Neuron (in vitro differentiated cells): Measurements from ENCODE around the gene TIE1.

Source experiments
- H2AFZ ChIP-seq: one replicate; pipeline ENCODE4 v1.6.1; 2013; ENCODE audit warnings: low read depth, mild to moderate bottlenecking, inconsistent platforms, low read length, moderate library complexity
- H3K27me3 ChIP-seq: one replicate; pipeline ENCODE4 v1.6.1; 2013; ENCODE audit warnings: low read length; ENCODE audit not compliant: insufficient read depth
- H3K36me3 ChIP-seq: one replicate; pipeline ENCODE4 v1.6.1; 2013; ENCODE audit warnings: low read length; ENCODE audit not compliant: insufficient read depth
- H3K4me1 ChIP-seq: one replicate; pipeline ENCODE4 v1.6.1; 2013; ENCODE audit warnings: low read length; ENCODE audit not compliant: insufficient read depth
- H3K4me3 ChIP-seq: 2 replicates; pipeline ENCODE4 v1.5.1; 2013; ENCODE audit warnings: mild to moderate bottlenecking, low read length, moderate library complexity
- H3K9me3 ChIP-seq: one replicate; pipeline ENCODE4 v1.6.1; 2013; ENCODE audit warnings: low read length

Gene TIE1

GRCh38 chr1:43331688-43332087, 30.9 kb downstream of the TIE1 start:
- Histone ChIP-seq H3K36me3 (no peaks in the 10 kb centered on the region), H3K4me3 (no peak overlapping the region), H2AFZ (no peak overlapping the region), H3K27me3 (no peaks in the 10 kb centered on the region), H3K9me3 (no peaks in the 10 kb centered on the region), H3K4me1 (no peaks in the 10 kb centered on the region)

GRCh38 chr1:43334453-43335205, 33.8 kb downstream of the TIE1 start:
- no peak overlapping the region for H2AFZ ChIP-seq
- no peaks in the 10 kb centered on the region for H3K4me1 ChIP-seq
- H3K4me3 ChIP-seq, result no peak overlapping the region
- H3K9me3 ChIP-seq, result no peaks in the 10 kb centered on the region
- H3K36me3 ChIP-seq, result no peaks in the 10 kb centered on the region
- no peaks in the 10 kb centered on the region for H3K27me3 ChIP-seq

GRCh38 chr1:43337588-43337987, 36.8 kb downstream of the TIE1 start, which contains the start of gene MPL:
Gene MPL (plus strand): TSS chr1:43337818. CDS start chr1:43337849, 31 bp downstream.
- Histone ChIP-seq H3K27me3 (peaks cover 3% of the 10 kb centered on the region), H3K9me3 (no peaks in the 10 kb centered on the region), H3K4me1 (no peaks in the 10 kb centered on the region), H3K4me3 (no peak within 1 kb of the TSS), H2AFZ (no peak within 1 kb of the TSS), H3K36me3 (no peaks in the 10 kb centered on the region)

- peaks cover 3% of the 10 kb centered on the region for H3K27me3 ChIP-seq
- no peaks in the 10 kb centered on the region for H3K36me3 ChIP-seq
- no peak overlapping the region for H3K4me3 ChIP-seq
- H2AFZ ChIP-seq, result no peak overlapping the region
- no peaks in the 10 kb centered on the region for H3K4me1 ChIP-seq
- no peaks in the 10 kb centered on the region for H3K9me3 ChIP-seq
Measured at GRCh38 chr1:43338001-43338400, 37.2 kb downstream of the TIE1 start.

- Histone ChIP-seq H2AFZ (no peak overlapping the region), H3K36me3 (no peaks in the 10 kb centered on the region), H3K4me3 (no peak overlapping the region), H3K9me3 (no peaks in the 10 kb centered on the region), H3K4me1 (no peaks in the 10 kb centered on the region), H3K27me3 (peaks cover 7% of the 10 kb centered on the region)
Measured at GRCh38 chr1:43339584-43340232, 38.9 kb downstream of the TIE1 start.

GRCh38 chr1:43340559-43340958, 39.8 kb downstream of the TIE1 start:
- no peaks in the 10 kb centered on the region for H3K4me1 ChIP-seq
- H3K9me3 ChIP-seq, result no peaks in the 10 kb centered on the region
- H3K36me3 ChIP-seq, result no peaks in the 10 kb centered on the region
- no peak overlapping the region for H3K4me3 ChIP-seq
- H2AFZ ChIP-seq, result no peak overlapping the region
- H3K27me3 ChIP-seq, result peaks cover 7% of the 10 kb centered on the region

- Histone ChIP-seq H3K36me3 (no peaks in the 10 kb centered on the region), H3K9me3 (no peaks in the 10 kb centered on the region), H3K4me1 (peaks cover 5% of the 10 kb centered on the region), H3K27me3 (peaks cover 26% of the 10 kb centered on the region), H2AFZ (no peak overlapping the region), H3K4me3 (no peak overlapping the region)
Measured at GRCh38 chr1:43344267-43344850, 43.6 kb downstream of the TIE1 start.

- Histone ChIP-seq H3K4me3 (no peak overlapping the region), H3K4me1 (peaks cover 11% of the 10 kb centered on the region), H3K27me3 (peaks cover 26% of the 10 kb centered on the region), H3K36me3 (no peaks in the 10 kb centered on the region), H3K9me3 (no peaks in the 10 kb centered on the region), H2AFZ (no peak overlapping the region)
Measured at GRCh38 chr1:43345120-43345519, 44.3 kb downstream of the TIE1 start.

- peaks cover 11% of the 10 kb centered on the region for H3K4me1 ChIP-seq
- no peaks in the 10 kb centered on the region for H3K36me3 ChIP-seq
- peaks cover 26% of the 10 kb centered on the region for H3K27me3 ChIP-seq
- no peak overlapping the region for H3K4me3 ChIP-seq
- no peaks in the 10 kb centered on the region for H3K9me3 ChIP-seq
- H2AFZ ChIP-seq, result no peak overlapping the region
Measured at GRCh38 chr1:43346636-43347035, 45.9 kb downstream of the TIE1 start.

GRCh38 chr1:43348343-43348808, 47.6 kb downstream of the TIE1 start:
- H3K9me3 ChIP-seq, result no peaks in the 10 kb centered on the region
- H2AFZ ChIP-seq, result peak overlapping the region; percentile 95
- peaks cover 26% of the 10 kb centered on the region for H3K27me3 ChIP-seq
- no peaks in the 10 kb centered on the region for H3K36me3 ChIP-seq
- H3K4me1 ChIP-seq, result peaks cover 11% of the 10 kb centered on the region
- peak overlapping the region; percentile 34 for H3K4me3 ChIP-seq

GRCh38 chr1:43348809-43349593, 48.2 kb downstream of the TIE1 start:
- Histone ChIP-seq H3K36me3 (no peaks in the 10 kb centered on the region), H3K4me3 (peak overlapping the region; percentile 45)

GRCh38 chr1:43349594-43350306, 49.0 kb downstream of the TIE1 start:
- H3K4me1 ChIP-seq, result peaks cover 11% of the 10 kb centered on the region
- peak overlapping the region; percentile 45 for H3K4me3 ChIP-seq
- peaks cover 22% of the 10 kb centered on the region for H3K27me3 ChIP-seq
- no peaks in the 10 kb centered on the region for H3K9me3 ChIP-seq
- no peaks in the 10 kb centered on the region for H3K36me3 ChIP-seq
- H2AFZ ChIP-seq, result peak overlapping the region; percentile 95

More at GRCh38 chr1:43348809-43349593, 48.2 kb downstream of the TIE1 start:
- peaks cover 11% of the 10 kb centered on the region for H3K4me1 ChIP-seq
- peak overlapping the region; percentile 95 for H2AFZ ChIP-seq
- H3K9me3 ChIP-seq, result no peaks in the 10 kb centered on the region
- H3K27me3 ChIP-seq, result peaks cover 25% of the 10 kb centered on the region
